RWPE1 (cell line): ENCODE data around the gene EPHB1.

Source experiments
- CTCF ChIA-PET: fragments of 350-600 bp; sonication (Branson Sonifier 250); formaldehyde crosslinking; extraction: SDS; loops from one replicate; lab custom pipeline; 2021; lab: Yijun Ruan, JAX
- POLR2A ChIA-PET: fragments of 400-600 bp; formaldehyde crosslinking; extraction: SDS; loops from one replicate; lab custom pipeline; 2020; ENCODE audit warnings: antibody characterized with exemption; ENCODE audit not compliant: low non-redundant PET; lab: Yijun Ruan, JAX
- DNase-seq: peaks from one replicate; pipeline ENCODE4 v3.0.0; 2012; ENCODE audit warnings: low spot score
- H3K27ac ChIP-seq: fragments of 450-650 bp; 2 replicates; pipeline ENCODE4 v1.5.1; 2017
- CTCF ChIP-seq: fragments of 450-650 bp; conservative IDR thresholded peaks from 2 replicates; pipeline ENCODE4 v1.5.1; 2017; ENCODE audit warnings: low read depth, mild to moderate bottlenecking

EPHB1 gene

GRCh38 chr3:135176881-135177280, 381.8 kb downstream of the EPHB1 start:
- TF ChIP-seq CTCF, result no peak
- POLR2A ChIA-PET, result no interaction called here
- CTCF ChIA-PET, result no interaction called here

GRCh38 chr3:135178566-135178965, 383.5 kb downstream of the EPHB1 start:
- no peak for TF ChIP-seq CTCF
- no peak for DNase-seq
- ChIA-PET CTCF (no interaction called here), POLR2A (no interaction called here)
- no peak overlapping the region for H3K27ac ChIP-seq

More at GRCh38 chr3:135176881-135177280, 381.8 kb downstream of the EPHB1 start:
- H3K27ac ChIP-seq, result no peak overlapping the region
- no peak for DNase-seq

- H3K27ac ChIP-seq, result no peak overlapping the region
- DNase-seq, result no peak
- CTCF ChIA-PET, result no interaction called here
- POLR2A ChIA-PET, result no interaction called here
- no peak for TF ChIP-seq CTCF
These were observed 386.3 kb downstream of the EPHB1 start for GRCh38 chr3:135181408-135181807.

GRCh38 chr3:135182364-135182998, 387.4 kb downstream of the EPHB1 start:
- DNase-seq, result no peak
- TF ChIP-seq CTCF, result no peak
- no peak overlapping the region for H3K27ac ChIP-seq
- POLR2A ChIA-PET, result no interaction called here
- CTCF ChIA-PET, result no interaction called here

- DNase-seq, result no peak
- ChIA-PET CTCF (no interaction called here), POLR2A (no interaction called here)
- no peak overlapping the region for H3K27ac ChIP-seq
- no peak for TF ChIP-seq CTCF
These were observed 395.6 kb downstream of the EPHB1 start for GRCh38 chr3:135190658-135191057.

- no peak for TF ChIP-seq CTCF
- POLR2A ChIA-PET, result no interaction called here
- CTCF ChIA-PET, result no interaction called here
- no peak overlapping the region for H3K27ac ChIP-seq
- DNase-seq, result no peak
These were observed 396.6 kb downstream of the EPHB1 start for GRCh38 chr3:135191708-135192107.
